Activated CD4-positive, alpha-beta T cell treated with anti-CD3 and anti-CD28 coated beads for 4 hours (primary cell): ENCODE measurements around the gene GPATCH3.
"Not testable (repeated sequence)": the region's sequence is repeated elsewhere in the genome, so short reads cannot be mapped to it uniquely, and the experiment has no call there.

Source experiments
- DNase-seq, 2 donors: peaks; one replicate each; pipeline ENCODE4 v3.0.0-alpha.2; 2020

The GPATCH3 gene, protein sequence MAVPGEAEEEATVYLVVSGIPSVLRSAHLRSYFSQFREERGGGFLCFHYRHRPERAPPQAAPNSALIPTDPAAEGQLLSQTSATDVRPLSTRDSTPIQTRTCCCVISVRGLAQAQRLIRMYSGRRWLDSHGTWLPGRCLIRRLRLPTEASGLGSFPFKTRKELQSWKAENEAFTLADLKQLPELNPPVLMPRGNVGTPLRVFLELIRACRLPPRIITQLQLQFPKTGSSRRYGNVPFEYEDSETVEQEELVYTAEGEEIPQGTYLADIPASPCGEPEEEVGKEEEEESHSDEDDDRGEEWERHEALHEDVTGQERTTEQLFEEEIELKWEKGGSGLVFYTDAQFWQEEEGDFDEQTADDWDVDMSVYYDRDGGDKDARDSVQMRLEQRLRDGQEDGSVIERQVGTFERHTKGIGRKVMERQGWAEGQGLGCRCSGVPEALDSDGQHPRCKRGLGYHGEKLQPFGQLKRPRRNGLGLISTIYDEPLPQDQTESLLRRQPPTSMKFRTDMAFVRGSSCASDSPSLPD

DNA sequence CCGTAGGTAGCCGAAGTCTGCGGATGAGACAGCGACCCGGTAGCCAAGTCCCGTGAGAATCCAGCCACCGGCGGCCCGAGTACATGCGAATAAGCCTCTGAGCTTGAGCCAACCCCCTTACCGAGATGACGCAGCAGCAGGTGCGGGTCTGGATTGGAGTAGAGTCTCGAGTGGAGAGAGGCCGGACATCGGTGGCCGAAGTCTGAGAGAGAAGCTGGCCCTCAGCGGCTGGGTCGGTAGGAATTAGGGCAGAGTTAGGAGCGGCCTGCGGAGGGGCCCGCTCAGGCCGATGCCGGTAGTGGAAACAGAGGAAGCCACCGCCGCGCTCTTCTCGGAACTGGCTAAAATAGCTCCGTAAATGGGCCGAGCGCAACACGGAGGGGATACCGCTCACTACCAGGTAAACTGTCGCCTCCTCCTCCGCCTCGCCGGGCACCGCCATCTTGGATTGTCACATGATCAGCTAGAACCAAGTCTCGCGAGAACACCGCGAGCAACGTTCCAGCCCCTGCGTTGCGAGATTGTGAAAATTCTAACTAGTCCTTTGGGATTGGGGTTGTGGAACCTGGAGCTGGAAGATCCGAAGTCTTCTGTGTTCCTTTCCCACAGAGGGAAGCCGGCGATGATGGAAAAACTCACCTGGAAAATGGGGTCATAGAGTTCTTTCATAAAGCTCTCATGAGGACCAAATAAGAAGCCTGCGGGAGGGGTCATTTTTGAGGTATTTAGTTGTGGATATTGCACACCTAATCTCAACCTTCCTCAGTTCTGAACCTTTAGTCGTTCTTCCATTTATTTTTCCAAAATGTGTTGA lies at the start of gene GPATCH3:
TSS of gene GPATCH3 (minus strand) at position 467 of the 814 bp plus-strand sequence. CDS start at position 442, 25 bp downstream.
- DNase-seq: peak; percentile 90

DNA sequence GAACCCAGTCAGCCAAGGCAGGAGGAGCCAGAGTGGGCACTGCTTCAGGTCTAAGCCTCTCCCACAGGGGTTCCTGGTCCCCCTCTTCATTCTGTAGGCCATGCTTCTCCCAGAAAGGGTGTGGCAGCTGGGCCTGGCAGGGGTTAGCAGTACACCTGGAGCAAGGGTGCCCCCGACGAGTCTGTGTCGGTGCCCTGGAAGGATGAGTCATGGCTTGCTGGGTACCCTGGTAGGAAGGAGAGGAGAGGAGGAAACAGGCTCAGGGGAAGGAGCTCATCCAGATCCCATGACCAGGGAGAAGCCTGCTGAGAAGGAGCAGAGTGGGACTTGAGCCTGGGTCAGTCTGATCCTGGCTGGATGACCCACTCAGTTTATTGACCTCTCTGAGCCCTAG lies 49.7 kb upstream of the GPATCH3 start:
- no peak for DNase-seq

DNA sequence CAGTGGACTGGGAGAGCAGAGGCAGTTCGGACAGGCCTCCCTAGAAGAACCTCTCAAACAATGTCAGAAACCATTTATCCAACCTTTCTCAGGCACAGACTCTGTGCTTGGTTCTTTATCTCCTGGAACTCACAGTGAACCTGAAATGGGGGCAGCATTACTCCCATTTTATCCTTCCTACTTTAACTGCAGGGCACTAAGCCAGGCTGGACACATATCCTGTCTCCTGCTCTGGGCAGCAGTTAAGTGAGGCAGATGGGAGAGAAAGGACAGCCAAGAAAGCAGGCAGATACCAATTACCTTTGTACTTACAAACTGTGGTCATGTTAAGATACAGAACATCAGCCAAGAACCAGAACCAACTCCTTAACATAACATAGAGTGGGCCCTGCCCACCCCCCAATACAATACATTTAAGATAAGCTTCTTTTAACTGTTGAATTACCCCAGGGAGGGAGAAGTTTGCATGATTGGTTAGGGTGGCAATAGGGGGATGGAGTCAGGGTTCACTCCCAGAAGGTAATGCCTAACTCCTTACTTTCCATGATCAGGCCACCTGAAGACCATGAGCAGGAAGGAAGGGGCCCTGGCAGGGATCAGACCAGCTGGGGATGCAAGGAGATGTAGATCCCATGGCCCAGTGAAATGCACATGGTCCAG lies 49.1 kb upstream of the GPATCH3 start:
- DNase-seq: no peak

DNA sequence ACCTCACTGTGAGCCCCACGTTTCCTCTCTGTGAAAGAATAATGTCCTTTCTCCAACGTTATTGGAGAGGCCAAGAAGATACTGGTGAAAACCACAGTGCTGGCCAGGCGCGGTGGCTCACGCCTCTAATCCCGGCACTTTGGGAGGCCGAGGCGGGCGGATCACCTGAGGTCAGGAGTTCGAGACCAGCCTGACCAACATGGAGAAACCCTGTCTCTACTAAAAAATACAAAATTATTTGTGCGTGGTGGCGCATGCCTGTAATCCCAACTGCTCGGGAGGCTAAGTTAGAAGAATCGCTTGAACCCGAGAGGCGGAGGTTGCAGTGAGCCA lies 48.4 kb upstream of the GPATCH3 start:
- not testable (repeated sequence) for DNase-seq

DNA sequence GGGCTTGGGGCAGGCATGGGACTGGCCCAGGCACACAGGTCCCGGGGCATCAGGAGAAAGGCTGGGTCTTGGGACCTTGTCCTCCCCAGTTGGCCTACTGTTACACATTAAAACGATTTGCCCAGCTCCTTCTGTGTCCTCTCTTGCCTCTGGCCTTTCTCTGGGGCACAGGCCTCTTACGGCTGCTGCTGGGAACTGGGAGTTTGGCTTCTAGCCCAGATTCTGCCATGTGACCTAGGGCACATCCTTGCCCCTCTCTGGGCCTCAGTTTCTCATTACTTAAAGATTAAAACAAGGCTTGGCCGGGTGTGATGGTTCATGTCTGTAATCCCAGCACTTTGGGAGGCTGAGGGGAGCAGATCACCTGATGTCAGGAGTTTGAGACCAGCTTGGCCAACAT lies 46.0 kb upstream of the GPATCH3 start:
- no peak for DNase-seq

DNA sequence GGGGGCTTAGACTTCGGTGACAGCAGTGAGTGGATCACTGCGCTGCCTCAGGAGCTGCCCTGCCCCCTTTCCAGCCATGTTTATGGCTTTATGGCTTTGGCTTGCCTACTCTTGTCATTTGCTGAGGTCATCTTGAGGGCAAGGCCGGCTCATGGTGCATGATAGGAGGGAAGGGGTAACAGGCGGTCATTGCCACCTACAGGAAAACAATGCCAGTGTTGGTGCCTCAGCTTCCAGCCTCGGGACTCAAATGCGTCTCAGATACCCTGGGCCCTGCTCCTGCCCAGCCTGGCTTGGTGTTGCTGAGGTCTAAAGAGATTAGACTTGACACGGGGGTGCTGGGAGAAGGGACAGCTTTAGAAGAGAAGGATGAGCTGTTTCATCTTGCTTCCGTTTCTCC lies 45.5 kb upstream of the GPATCH3 start:
- no peak for DNase-seq

DNA sequence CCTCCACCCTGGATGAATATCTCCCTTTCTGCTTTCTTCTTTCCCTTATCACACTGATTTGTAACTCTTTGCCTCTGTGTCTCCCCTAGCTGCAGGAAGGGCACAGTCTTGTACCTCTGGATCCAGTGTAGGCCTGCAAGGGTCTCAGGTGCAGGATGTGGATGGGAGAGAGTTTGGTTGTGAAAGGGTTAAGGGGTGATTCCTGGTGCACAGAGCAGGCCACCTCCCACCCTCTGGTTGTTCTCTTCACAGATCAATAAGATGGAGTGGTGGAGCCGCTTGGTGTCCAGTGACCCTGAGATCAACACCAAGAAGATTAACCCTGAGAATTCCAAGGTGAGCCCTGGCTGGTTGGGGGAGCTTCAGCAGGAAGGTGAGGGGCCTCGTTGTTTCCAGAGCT lies 44.9 kb upstream of the GPATCH3 start:
- DNase-seq: no peak

DNA sequence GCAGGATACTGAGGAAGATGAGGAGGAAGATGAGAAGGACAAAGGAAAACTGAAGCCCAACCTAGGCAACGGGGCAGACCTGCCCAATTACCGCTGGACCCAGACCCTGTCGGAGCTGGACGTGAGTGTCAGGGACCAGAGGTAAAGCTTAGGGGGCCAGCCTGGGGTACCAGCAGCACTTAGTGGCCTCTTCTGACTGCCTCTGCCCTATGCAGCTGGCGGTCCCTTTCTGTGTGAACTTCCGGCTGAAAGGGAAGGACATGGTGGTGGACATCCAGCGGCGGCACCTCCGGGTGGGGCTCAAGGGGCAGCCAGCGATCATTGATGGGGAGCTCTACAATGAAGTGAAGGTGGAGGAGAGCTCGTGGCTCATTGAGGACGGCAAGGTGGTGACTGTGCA lies 42.4 kb upstream of the GPATCH3 start:
- DNase-seq: no peak

DNA sequence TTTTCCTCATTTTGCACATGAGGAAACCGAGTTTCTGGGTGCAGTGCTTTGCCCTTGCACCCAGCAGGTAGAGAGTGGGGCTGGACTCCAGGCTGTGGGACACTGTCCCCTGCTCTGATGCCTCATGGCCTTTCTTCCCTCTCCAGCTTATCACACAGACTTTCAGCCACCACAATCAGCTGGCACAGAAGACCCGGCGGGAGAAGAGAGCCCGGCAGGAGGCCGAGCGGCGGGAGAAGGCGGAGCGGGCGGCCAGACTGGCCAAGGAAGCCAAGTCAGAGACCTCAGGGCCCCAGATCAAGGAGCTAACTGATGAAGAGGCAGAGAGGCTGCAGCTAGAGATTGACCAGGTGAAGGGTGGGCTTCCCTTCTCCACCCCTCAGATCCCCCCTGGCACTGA lies 41.0 kb upstream of the GPATCH3 start:
- DNase-seq: no peak

DNA sequence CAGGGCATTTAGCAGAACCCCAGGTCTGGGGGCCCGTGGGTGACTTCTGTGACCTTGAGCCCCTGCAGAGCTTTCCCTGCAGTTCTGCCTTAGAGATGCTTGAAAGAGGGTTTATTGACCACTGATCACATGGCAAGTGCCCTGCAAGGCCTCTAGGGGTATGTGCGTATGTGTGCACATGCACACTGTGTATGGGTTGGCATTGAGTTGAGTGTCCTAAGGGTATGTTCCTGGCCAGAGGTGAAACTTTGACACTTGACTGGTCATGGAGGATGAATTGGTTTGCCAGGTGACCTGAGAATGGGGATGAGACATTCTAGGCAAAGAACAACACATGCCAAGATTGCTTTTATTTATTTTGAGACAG lies 38.4 kb upstream of the GPATCH3 start:
- DNase-seq: no peak

DNA sequence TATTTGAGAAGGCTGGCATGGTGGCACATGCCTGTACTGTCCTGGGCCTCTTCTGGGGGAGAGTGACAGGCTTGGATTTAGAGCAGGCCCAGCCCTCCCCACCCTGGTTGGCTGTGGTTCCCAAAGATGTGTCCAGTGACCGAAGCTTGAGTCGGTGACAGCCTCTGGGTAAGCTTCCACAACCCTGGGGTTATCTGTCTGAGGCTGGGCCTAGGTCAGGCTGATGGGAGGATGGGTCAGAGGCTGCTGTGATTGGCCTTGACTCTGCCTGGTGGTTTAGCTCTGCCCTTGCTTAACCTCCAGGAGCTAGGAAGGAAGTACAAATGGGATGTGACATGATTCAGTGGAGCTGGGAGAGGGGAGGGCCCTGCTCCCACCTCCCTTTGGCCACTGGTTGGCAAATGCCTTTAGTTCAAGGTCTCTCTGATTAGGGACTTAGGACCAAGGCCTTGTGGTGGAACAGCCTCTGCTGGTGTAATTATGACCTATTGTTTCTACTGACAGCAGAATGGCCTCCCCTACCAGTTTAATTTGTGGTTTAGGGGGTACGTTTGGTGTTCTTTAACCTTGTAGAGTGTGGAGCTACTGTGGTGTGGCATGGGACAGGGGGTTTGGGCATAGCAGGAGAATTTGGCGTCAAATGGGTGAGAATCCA lies 37.9 kb upstream of the GPATCH3 start:
- DNase-seq: no peak

DNA sequence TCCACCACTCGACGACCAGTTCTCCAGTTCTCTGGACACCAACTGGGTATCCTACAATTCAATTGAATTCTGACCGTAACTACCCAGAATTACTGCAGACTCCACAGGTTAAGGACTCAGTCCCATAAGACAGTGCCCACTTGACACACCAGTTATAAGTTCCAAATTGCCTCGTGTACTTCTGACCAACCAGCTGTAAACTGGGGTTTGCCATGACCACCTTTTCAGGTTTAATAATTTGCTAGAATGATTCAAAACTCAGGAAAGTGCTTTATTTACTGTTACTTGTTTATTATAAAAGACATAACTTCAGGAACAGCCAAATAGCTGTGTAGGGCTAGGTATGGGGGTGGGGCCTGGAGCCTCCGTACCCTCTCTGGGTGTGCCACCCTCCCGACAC lies 36.6 kb upstream of the GPATCH3 start:
- DNase-seq: no peak

DNA sequence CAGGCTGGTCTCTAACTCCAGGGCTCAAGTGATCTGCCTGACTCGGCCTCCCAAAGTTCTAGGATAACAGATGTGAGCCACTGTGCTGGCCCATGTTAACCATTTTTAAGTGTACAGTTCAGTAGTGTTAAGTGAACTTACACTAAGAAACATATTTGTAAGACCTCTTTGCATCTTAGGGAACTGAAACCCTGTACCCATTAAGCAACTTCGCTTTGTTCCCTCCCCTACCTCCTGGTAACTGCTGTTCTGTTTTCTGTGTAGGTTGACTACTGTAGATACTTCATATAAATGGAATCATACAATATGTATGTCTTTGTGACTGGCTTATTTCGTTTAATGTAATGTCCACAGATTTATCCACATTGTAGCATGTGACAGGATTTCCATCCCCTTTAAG lies 32.3 kb upstream of the GPATCH3 start:
- no peak for DNase-seq

DNA sequence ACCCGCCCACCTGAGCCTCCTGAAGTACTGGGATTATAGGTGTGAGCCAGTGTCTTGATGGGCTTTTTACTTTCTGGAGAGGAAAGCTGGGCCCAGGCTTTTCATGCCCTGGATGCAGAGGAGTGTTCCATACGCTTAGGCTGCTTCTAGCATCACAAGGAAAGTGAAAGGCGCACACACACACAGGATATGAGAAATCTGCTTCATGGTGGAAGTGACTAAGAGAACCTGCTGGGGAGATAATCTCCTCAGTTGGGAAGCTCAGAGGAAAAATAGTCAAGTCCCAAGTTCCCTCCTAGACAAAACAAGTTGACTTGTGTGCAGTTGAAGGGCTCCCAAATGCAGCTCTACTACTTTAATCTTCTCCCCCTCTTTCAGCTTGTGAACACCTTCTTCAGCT lies 23.4 kb upstream of the GPATCH3 start:
- no peak for DNase-seq

DNA sequence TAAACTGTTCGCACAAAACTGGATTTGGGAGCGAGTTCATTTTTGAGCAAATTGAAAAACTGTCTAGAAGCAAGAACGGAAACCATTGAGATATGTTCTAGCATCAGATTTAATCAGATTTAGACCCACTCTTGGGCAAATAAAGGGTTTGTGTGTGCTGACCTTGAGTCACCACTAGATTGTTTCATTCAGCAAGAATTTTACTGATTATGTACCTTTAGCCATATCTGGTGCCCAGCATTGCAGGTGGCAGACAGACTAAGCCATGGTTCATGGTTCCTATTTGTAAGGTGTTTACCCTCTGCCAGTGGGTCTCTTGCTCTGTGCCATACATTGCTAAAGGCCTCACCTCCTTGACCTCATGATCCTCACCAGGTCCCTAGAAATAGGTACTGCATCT lies 22.6 kb upstream of the GPATCH3 start:
- DNase-seq: no peak

DNA sequence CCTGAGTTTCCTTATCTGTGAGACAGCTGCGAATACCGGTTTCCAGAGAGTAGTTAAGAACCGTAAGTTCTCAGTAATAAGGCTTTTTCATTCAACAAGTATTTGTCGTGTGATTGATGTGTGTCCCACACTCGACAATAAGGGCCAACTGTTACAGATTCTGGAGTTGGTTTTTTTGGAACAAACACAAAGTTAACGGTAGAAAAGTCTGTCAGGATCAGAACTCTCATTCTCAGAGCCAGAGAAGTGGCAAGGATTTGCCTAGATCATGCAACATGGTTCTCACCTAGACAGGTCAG lies 22.1 kb upstream of the GPATCH3 start:
- DNase-seq: no peak

DNA sequence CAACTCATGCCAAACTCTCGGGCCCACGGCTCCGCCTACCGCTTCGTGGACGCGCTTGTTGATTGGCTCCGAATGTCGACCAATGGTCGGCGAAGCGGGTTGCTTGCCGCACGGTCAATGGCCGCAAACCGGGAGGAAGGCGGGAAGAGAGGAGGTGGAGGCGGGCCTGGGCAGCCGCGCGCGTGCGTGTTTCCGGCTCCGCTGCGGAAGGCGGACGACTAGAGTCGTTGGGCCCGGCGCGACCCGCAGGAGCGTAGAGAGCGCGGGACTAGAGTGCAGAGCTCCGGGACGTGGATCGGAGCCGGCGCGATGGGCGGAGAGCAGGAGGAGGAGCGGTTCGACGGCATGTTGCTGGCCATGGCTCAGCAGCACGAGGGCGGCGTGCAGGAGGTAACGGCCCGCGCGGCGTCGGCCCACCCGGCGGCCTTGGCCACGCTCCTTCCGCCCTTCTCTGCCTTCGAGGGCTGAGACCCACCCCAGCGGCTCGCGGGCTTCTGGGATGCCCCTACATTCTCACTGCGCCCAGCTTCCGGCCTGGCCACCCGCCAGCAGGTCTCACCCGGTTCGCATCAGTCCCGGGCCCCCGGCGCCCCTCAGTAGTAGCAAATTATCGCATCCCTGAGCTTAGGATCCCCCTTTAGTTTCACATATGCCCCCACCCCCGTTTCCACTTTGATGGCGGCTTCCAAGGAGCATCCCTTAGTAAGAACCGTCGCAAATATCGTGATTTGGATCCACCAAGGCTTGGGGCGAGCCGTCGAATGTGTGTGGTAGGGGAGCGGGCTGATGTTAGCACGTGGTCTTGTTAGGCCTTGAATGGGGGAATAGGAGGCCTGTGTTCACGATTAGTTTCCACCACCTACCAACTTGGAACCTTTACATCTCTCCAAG lies 21.5 kb upstream of the GPATCH3 start, which contains the start of gene NUDC:
TSS of gene NUDC (plus strand) at position 204 of the 891 bp plus-strand sequence. CDS start at position 310, 106 bp downstream.
- peak; percentile 91 to 93 for DNase-seq

DNA sequence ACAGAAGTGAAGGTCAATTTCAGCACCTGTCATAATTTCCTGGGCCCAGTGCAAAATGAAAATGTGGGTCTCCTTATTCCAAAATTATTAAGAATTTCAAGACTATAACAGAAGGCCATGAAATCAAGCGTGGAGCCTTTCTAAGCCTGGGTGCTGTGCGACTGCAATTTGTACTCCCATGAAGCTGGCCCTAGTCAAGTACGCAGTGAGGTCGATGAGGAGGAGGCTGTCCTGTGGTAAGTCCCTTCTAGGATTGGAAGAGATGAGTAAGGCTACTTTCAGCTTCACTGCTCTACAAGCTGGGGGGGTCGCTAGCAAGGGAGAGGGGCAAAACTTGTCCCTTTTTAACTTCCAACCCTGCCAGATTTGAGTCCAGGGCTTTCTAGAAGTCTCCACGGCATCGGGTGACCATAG lies 20.9 kb upstream of the GPATCH3 start:
- DNase-seq: no peak

DNA sequence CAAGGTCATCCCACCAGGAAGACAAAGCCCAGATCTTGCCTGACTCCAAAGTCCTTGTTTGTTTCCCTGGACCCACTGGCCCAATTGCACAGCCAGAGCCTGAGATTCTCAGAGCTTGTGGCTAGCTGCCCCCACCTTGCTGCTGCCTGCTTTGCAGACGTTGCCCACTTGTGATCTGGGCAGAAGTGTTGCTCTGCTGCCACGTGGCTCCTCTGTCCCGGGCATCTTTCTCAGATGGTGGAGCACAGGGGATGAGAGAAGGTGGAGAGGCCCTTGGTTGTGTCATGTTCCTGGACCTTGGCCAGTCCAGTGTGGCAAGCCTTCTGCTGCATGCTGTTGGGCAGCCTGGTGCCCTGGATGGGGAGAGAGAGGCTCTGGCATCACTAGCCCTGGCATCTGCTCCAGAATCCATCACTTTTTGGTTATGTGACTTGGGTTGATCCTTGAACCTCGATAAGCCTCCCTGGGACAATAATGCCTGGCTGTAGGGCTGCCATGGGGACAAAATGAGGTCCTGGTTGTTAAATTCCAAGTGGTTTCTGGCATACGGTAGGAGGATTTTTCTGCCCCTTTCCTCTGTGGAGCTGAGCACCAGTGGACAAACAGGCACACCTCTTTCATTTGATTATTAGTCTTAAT lies 15.1 kb upstream of the GPATCH3 start:
- no peak for DNase-seq

DNA sequence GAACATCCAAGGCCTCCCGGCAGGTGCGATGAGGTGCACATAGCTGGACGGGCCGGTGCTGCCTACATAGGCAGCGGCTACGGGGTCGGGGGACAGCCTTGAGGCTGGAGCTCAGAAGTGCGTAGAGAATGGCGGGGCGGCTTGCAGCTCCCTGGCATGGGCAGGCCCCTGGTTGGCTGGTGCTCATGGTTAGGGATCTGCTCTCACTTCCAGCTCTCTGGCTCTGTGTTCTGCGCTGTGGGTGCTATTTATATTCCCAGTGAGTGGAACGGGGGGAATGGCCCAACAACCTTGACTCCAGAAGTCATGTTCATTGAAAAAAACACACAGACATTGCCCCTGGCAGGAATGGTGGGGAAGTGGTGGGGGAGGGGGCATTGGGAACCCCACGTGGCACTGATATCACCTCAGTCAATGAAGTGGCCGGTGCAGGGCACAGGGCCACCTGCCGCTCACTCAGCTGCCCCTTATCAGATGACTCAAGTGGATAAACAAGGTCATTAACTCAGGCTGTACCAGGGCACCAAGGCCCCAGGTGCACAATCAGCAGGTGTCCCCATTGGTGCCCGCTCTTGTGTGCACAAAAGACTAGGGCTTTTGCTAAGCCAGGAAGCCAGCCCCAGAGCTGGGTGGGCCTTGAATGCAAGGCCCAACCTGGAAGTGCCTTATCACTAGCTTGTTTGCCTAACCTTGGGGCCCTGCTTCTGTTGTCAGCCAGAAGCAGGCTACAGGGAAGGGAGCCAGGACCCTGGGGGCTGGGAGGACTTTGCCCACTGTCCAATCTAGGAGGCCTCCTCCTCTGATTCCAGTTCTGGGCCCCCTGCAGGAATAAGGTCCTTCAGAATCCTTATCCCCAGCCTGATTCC lies 13.7 kb upstream of the GPATCH3 start, which contains the start of gene NR0B2:
TSS of gene NR0B2 (minus strand) at position 222 of the 866 bp plus-strand sequence. CDS start at position 187, 35 bp downstream.
- DNase-seq: no peak
